Upper lobe of left lung (tissue), 4 donors: ENCODE measurements around the gene GLT8D2.

ENCODE experiments used
- CTCF ChIP-seq, 6 experiments: fragments of 450-650 bp in 4 of 6; fragments of 200-600 bp in 2 of 6; sonication (generic) in 2 of 6; IDR thresholded peaks; one replicate each; pipeline ENCODE4 v1.5.1; 2016 to 2019; ENCODE audit warnings: antibody characterized with exemption in 6 of 6
- POLR2A ChIP-seq, 4 donors: fragments of 450-650 bp; IDR thresholded peaks; one replicate each; pipeline ENCODE4 v1.5.1; 2016 to 2017; ENCODE audit warnings: antibody characterized with exemption in 4 of 4, mild to moderate bottlenecking in 2 of 4

GRCh38 chr12:104023710-104024109 lies 26.3 kb downstream of the GLT8D2 start:
- no peak for TF ChIP-seq CTCF (IDR thresholded peaks at IDR 0.05)
- no peak for TF ChIP-seq POLR2A (IDR thresholded peaks at IDR 0.05)
